Liver (tissue), 3 donors: ENCODE measurements around the gene ZNF790.

Experiments
- EGR1 ChIP-seq, 2 donors: IDR thresholded peaks; 2 replicates each; pipeline ENCODE4 v1.6.1; 2016 to 2018; ENCODE audit warnings: antibody characterized with exemption in 2 of 2, low read depth in 2 of 2
- GABPA ChIP-seq, 2 donors: IDR thresholded peaks in 1 of 2; conservative IDR thresholded peaks in 1 of 2; 2 replicates each; pipeline ENCODE4 v1.6.1; 2016; ENCODE audit warnings: antibody characterized with exemption in 2 of 2, mild to moderate bottlenecking in 1 of 2, moderate library complexity in 1 of 2
- HNF4A ChIP-seq, 2 donors: conservative IDR thresholded peaks; 2 replicates each; pipeline ENCODE4 v1.6.1; 2016; ENCODE audit warnings: antibody characterized with exemption in 2 of 2, mild to moderate bottlenecking in 2 of 2
- HNF4G ChIP-seq: IDR thresholded peaks from 2 replicates; pipeline ENCODE4 v1.6.1; 2016; ENCODE audit warnings: antibody characterized with exemption
- JUND ChIP-seq, 2 donors: IDR thresholded peaks; 2 replicates each; pipeline ENCODE4 v1.6.1; 2016; ENCODE audit warnings: antibody characterized with exemption in 2 of 2
- NR2F2 ChIP-seq: IDR thresholded peaks from 2 replicates; pipeline ENCODE4 v1.6.1; 2016; ENCODE audit warnings: antibody characterized with exemption
- RXRA ChIP-seq, 2 donors: IDR thresholded peaks; 2 replicates each; pipeline ENCODE4 v1.6.1; 2017 to 2018; ENCODE audit warnings: antibody characterized with exemption in 2 of 2, mild to moderate bottlenecking in 1 of 2
- TAF1 ChIP-seq: conservative IDR thresholded peaks from 2 replicates; pipeline ENCODE4 v1.6.1; 2016; ENCODE audit warnings: antibody characterized with exemption, mild to moderate bottlenecking
- YY1 ChIP-seq: IDR thresholded peaks from 2 replicates; pipeline ENCODE4 v1.6.1; 2016; ENCODE audit warnings: antibody characterized with exemption, mild to moderate bottlenecking
- TF ChIP-seq, protein P1 (sequence below): fragments of 150-350 bp; IDR thresholded peaks from 2 replicates; pipeline ENCODE4 v1.5.1; 2017; ENCODE audit warnings: improper control_type of control experiment, low read depth, low read length; ENCODE audit not compliant: missing input control
- TF ChIP-seq, protein P2 (sequence below): IDR thresholded peaks from 2 replicates; pipeline ENCODE4 v1.6.1; 2016; ENCODE audit warnings: antibody characterized with exemption
- TF ChIP-seq, protein P3 (sequence below): IDR thresholded peaks from 2 replicates; pipeline ENCODE4 v1.6.1; 2016; ENCODE audit warnings: antibody characterized with exemption
- TF ChIP-seq, protein P4 (sequence below): IDR thresholded peaks from 2 replicates; pipeline ENCODE4 v1.6.1; 2016; ENCODE audit warnings: antibody characterized with exemption, mild to moderate bottlenecking
- TF ChIP-seq, protein P5 (sequence below): IDR thresholded peaks from 2 replicates; pipeline ENCODE4 v1.6.1; 2016; ENCODE audit warnings: antibody characterized with exemption
- donor health status: healthy.
- donor health status: healthy.

DNA sequence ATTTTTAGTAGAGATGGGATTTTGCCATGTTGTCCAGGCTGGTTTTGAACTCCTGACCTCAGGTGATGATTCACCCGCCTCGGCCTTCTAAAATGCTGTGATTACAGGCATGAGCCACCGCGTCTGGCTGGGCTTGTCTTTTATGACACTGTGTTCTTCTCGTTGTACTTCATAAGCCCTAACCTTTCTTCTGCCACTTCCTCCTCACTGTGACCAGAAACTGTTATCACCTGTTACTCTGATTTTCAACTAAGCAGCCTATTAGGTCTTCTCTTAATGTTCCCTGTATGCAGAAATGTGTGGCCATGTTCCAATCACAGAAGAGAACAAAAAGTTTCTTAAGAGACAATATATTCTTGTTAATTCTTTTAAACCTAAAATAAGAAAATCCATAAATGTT is 16.4 kb downstream of the ZNF790 start:
- TF ChIP-seq, protein P1, sequence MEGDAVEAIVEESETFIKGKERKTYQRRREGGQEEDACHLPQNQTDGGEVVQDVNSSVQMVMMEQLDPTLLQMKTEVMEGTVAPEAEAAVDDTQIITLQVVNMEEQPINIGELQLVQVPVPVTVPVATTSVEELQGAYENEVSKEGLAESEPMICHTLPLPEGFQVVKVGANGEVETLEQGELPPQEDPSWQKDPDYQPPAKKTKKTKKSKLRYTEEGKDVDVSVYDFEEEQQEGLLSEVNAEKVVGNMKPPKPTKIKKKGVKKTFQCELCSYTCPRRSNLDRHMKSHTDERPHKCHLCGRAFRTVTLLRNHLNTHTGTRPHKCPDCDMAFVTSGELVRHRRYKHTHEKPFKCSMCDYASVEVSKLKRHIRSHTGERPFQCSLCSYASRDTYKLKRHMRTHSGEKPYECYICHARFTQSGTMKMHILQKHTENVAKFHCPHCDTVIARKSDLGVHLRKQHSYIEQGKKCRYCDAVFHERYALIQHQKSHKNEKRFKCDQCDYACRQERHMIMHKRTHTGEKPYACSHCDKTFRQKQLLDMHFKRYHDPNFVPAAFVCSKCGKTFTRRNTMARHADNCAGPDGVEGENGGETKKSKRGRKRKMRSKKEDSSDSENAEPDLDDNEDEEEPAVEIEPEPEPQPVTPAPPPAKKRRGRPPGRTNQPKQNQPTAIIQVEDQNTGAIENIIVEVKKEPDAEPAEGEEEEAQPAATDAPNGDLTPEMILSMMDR, result no peak
- TF ChIP-seq, protein P2, sequence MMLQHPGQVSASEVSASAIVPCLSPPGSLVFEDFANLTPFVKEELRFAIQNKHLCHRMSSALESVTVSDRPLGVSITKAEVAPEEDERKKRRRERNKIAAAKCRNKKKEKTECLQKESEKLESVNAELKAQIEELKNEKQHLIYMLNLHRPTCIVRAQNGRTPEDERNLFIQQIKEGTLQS, result no peak
- TF ChIP-seq NR2F2 (no peak), YY1 (no peak), GABPA (IDR thresholded peaks at IDR 0.05 in 1 of 2, conservative IDR thresholded peaks at IDR 0.05 in 1 of 2) (no peak), EGR1 (IDR thresholded peaks at IDR 0.05; ENCODE audit: low read depth in 2 of 2) (no peak), HNF4G (no peak), JUND (IDR thresholded peaks at IDR 0.05) (no peak), RXRA (IDR thresholded peaks at IDR 0.05) (no peak), HNF4A (conservative IDR thresholded peaks at IDR 0.05) (no peak), TAF1 (no peak)
- TF ChIP-seq, protein P3, sequence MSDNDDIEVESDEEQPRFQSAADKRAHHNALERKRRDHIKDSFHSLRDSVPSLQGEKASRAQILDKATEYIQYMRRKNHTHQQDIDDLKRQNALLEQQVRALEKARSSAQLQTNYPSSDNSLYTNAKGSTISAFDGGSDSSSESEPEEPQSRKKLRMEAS, result no peak
- TF ChIP-seq, protein P4, sequence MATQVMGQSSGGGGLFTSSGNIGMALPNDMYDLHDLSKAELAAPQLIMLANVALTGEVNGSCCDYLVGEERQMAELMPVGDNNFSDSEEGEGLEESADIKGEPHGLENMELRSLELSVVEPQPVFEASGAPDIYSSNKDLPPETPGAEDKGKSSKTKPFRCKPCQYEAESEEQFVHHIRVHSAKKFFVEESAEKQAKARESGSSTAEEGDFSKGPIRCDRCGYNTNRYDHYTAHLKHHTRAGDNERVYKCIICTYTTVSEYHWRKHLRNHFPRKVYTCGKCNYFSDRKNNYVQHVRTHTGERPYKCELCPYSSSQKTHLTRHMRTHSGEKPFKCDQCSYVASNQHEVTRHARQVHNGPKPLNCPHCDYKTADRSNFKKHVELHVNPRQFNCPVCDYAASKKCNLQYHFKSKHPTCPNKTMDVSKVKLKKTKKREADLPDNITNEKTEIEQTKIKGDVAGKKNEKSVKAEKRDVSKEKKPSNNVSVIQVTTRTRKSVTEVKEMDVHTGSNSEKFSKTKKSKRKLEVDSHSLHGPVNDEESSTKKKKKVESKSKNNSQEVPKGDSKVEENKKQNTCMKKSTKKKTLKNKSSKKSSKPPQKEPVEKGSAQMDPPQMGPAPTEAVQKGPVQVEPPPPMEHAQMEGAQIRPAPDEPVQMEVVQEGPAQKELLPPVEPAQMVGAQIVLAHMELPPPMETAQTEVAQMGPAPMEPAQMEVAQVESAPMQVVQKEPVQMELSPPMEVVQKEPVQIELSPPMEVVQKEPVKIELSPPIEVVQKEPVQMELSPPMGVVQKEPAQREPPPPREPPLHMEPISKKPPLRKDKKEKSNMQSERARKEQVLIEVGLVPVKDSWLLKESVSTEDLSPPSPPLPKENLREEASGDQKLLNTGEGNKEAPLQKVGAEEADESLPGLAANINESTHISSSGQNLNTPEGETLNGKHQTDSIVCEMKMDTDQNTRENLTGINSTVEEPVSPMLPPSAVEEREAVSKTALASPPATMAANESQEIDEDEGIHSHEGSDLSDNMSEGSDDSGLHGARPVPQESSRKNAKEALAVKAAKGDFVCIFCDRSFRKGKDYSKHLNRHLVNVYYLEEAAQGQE, result no peak
- TF ChIP-seq, protein P5, sequence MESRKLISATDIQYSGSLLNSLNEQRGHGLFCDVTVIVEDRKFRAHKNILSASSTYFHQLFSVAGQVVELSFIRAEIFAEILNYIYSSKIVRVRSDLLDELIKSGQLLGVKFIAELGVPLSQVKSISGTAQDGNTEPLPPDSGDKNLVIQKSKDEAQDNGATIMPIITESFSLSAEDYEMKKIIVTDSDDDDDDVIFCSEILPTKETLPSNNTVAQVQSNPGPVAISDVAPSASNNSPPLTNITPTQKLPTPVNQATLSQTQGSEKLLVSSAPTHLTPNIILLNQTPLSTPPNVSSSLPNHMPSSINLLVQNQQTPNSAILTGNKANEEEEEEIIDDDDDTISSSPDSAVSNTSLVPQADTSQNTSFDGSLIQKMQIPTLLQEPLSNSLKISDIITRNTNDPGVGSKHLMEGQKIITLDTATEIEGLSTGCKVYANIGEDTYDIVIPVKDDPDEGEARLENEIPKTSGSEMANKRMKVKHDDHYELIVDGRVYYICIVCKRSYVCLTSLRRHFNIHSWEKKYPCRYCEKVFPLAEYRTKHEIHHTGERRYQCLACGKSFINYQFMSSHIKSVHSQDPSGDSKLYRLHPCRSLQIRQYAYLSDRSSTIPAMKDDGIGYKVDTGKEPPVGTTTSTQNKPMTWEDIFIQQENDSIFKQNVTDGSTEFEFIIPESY, result no peak
